IPS-18c (cell line): Measurements from ENCODE around the gene SCN4B.

Experiments
- H3K4me3 ChIP-seq: 2 replicates; pipeline ENCODE4 v1.7.0; 2013; ENCODE audit warnings: low read depth, mild to moderate bottlenecking, low read length, moderate library complexity; ENCODE audit not compliant: insufficient read depth
- H3K9me3 ChIP-seq: one replicate; pipeline ENCODE4 v1.6.1; 2013; ENCODE audit warnings: mild to moderate bottlenecking, low read length, moderate library complexity; ENCODE audit not compliant: control insufficient read depth, insufficient read depth

SCN4B gene

DNA sequence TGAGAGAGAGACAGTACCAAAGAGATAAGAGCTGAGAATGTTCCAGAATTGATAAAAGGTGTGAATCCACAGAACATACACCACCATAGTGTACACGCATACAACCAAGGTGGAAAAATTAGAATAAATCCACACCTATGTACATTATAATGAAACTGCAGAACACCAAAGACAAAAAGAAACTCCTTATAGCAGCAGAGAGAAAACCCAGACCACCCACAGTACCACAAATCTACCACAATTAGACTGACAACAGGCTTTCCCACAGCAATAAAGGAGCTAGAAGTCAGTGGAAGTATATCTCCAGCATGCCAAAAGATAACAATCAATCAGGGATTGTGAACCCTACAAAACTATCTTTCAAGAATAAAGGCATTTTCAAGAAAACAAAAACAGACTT, 31.8 kb downstream of the SCN4B start:
- no peak overlapping the region for H3K4me3 ChIP-seq

DNA sequence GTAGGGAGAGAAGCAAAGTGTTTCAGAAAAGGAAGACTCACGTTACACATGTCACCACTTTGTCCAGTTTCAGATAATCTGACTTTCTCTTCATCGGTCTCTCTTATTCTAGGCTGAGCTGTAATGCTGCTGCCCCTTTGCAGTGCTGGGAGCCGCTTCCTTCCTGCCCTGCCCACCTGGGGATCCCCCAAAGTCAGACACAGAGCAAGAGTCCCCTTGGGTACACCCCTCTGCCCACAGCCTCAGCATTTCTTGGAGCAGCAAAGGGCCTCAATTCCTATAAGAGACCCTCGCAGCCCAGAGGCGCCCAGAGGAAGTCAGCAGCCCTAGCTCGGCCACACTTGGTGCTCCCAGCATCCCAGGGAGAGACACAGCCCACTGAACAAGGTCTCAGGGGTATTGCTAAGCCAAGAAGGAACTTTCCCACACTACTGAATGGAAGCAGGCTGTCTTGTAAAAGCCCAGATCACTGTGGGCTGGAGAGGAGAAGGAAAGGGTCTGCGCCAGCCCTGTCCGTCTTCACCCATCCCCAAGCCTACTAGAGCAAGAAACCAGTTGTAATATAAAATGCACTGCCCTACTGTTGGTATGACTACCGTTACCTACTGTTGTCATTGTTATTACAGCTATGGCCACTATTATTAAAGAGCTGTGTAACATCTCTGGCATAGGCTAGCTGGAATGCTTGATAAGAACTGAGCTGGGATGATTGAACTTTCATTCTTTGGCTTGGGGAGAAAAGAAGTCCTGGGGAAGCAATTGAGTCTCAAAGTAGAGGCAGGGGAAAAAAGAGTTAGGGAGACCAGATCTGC, 34.6 kb downstream of the SCN4B start:
- Histone ChIP-seq H3K4me3 (no peak overlapping the region), H3K9me3 (no peaks in the 10 kb centered on the region)

More for the DNA sequence above, 31.8 kb downstream of the SCN4B start:
- no peaks in the 10 kb centered on the region for H3K9me3 ChIP-seq

DNA sequence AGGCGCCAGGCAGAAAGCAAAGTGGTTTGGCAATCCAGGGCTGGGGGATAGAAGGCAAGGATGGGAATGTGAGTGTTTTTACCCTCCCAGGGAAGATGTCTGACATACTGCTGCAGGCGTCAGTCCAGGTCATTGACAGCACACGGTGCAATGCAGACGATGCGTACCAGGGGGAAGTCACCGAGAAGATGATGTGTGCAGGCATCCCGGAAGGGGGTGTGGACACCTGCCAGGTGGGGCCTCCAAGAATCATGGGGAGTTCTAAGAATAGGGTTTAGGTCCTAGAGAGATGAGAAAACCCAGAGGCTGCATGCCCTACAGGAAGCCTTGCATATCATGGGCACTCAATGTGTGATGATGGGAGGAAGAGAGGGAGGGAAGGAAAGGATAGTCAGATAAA, 37.6 kb downstream of the SCN4B start:
- Histone ChIP-seq H3K9me3 (peaks cover 2% of the 10 kb centered on the region), H3K4me3 (no peak overlapping the region)

DNA sequence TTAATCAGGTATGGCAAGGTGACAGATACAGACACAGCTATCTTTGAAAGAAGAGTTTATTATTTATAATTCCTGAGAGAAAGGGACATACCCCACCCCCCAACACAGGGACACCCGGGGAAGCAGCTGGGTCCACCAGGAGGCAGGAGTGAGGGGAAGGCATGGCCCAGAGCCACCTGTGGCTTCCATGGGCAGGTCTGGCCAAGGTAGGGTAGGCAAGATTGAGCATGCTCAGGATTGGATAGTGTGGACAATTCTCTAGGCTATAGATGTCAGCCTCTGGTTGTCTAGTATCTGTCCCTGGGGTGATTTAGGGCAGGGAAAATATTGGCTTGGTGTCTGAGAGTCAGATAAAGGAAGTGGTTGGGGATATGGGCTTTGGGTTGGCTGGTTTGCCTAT, 38.4 kb downstream of the SCN4B start:
- no peak overlapping the region; the same call in 1 of the 2 replicates for H3K4me3 ChIP-seq
- peaks cover 2% of the 10 kb centered on the region for H3K9me3 ChIP-seq

DNA sequence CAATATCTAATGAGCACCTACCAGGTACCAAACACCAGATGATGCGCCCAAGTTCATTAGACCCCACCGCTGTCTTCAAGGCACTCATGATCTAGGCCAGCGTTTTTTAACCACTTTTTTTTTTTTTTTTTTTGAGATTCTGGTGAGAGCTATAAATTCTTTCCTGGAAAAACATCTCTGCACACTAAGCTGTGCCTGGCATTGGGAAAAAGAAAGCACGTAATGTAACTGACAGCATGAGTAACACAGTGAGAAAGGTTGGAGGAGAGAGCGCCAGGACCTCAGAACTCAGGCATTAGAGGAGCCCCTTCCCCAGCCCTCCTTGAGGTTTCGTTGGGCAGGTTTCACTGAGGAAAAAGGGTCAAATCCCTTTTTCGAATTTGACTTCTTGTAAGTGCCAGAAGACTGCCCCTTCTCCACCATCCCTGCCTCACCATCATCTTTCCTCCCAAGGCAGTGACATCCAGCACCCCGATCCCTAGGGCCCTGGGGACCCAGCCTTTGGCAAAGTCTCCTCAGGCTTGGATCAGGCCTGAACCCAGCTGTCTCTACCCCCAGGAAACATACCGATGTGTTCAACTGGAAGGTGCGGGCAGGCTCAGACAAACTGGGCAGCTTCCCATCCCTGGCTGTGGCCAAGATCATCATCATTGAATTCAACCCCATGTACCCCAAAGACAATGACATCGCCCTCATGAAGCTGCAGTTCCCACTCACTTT, 39.8 kb downstream of the SCN4B start:
- Histone ChIP-seq H3K4me3 (no peak overlapping the region; the same call in 1 of the 2 replicates), H3K9me3 (peaks cover 2% of the 10 kb centered on the region)

DNA sequence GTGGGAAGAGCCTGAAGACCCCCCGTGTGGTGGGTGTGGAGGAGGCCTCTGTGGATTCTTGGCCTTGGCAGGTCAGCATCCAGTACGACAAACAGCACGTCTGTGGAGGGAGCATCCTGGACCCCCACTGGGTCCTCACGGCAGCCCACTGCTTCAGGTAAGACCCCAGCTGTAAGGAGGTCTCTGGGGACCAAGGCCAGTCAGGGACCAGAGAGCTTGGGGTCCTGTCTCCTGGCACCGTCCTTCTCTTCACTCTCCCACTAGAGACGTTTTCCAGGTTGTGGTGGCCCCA, 40.9 kb downstream of the SCN4B start:
- Histone ChIP-seq H3K9me3 (peaks cover 2% of the 10 kb centered on the region), H3K4me3 (no peak overlapping the region)

DNA sequence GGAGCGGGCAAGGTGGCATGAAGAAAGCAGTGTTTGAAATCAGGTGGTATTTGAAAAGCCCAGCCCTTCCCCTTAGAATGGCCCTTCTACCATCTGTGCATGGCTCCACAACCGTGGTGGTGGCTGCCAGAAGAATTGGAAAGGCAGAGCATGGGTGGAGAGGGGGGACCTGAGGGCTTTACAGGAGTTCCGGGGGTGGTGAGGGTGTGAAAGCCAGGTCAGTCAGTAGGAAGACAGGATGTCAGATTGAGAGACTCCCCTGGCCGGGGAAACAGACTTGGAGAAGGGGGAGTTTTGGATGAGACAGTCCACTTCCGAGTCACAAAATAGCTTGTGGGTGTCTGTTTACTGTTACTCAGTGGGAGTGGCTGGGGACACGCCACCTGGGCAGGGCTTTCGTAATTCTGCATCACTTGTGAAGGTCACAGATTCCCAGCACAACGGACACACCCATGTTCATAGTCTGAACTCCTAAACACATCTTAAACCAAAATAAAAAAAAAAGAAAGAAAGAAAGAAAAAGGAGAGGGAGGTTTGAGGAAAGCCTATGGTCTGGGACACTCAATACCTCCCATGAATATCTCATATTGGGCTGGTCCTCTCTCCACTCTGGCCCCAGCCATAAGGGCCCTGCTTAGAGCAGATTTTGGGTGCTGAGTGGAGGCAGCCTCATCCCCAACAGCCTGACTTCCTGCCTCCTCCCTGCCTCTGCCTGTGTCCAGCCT, 41.4 kb downstream of the SCN4B start:
- H3K9me3 ChIP-seq, result peaks cover 2% of the 10 kb centered on the region
- no peak overlapping the region for H3K4me3 ChIP-seq

DNA sequence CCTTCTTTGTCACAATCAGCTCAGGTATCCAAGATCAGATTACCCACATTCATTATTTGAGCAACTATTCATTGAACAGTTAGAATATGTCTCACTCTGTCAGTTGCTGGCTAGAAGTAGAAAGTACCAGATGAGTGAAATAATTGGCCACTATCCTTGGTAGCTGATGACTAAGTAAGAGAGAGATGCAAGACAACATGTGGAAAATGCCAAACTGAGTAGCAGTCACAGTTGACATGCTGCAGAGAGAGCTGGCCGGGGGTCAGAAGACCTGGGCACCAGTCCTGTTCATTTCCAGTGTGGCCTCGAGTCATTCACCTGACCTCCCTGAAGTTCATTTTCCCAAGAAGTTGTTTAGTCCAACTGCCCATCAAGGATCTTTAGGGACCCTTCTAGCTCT, 43.4 kb downstream of the SCN4B start:
- H3K4me3 ChIP-seq, result no peak overlapping the region
- H3K9me3 ChIP-seq, result peaks cover 2% of the 10 kb centered on the region

DNA sequence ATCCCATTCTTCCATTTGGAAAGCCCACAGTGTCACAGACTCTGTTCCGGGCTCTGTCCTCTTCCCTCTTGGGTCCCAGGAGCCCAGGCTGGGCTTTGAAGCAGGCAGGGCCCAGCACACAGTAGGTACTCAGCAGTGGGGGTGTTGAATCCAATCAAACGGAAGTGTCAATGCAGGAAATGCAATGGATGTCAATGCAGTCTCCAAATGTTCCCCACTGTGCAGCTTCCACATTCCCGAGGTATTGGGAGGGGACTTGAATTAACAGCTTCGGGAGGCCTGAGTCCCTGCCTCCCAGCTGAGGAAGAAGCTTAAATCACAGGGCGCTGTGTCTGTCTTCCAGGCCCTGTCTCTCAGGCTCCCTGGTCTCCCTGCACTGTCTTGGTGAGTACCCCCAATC, 44.1 kb downstream of the SCN4B start:
- H3K4me3 ChIP-seq, result no peak overlapping the region
- peaks cover 2% of the 10 kb centered on the region for H3K9me3 ChIP-seq

DNA sequence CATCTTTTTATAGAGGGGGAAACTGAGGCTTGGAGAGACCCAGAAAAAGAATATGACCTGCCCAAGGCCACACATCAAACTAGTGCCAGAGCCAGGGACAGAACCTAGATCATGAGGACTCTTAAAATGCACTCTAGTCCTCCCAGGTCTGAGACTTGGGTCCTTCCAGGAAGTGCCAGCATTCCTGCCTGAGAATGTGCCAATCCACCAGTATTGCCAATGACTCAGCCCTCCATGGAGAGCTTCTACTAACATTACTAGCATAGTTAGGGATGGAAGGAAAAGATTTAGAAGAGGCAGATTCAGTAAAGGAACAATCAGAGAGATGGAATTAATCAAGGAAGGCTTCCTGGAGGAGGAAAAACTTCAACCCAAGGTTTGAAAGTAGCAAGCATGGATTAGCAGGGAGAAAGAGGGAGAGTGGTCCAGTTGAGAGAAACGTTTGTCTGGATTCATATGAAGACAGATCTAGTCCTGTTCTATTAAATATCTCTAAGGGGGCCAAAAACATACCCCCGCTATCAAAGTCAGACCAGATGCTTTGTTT, 45.8 kb downstream of the SCN4B start:
- Histone ChIP-seq H3K4me3 (no peak overlapping the region), H3K9me3 (peaks cover 2% of the 10 kb centered on the region)

DNA sequence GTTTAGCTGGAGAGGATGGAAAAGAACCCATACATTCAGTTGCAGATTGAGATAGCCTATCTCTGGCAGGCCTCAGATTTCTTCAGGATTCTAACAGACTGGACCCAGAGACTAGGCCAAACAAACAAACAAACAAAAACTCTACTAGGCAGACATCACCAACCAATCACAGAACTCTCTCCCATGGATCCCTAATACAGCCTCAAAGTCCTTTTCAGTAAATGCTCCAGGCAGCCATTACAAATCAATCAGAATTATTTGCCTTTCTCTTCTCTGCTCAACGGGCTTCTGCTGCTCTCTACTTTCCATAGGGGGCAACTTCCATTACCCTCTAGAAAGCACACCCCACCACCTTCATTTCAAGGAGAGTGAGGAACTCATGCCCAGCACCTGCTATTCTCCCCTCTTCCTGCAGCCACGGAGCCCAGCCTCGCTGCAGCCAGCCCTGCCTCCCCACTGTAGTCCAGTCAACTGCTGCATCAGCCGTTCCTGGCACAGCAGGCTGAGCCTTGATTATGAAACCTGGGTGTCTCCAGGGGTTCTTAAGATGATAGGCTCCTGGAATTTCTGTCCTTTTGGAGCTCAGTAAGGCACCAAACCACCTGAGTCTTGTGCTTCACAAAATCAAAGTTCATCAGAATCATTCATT, 46.8 kb downstream of the SCN4B start:
- Histone ChIP-seq H3K9me3 (peaks cover 2% of the 10 kb centered on the region), H3K4me3 (no peak overlapping the region)

DNA sequence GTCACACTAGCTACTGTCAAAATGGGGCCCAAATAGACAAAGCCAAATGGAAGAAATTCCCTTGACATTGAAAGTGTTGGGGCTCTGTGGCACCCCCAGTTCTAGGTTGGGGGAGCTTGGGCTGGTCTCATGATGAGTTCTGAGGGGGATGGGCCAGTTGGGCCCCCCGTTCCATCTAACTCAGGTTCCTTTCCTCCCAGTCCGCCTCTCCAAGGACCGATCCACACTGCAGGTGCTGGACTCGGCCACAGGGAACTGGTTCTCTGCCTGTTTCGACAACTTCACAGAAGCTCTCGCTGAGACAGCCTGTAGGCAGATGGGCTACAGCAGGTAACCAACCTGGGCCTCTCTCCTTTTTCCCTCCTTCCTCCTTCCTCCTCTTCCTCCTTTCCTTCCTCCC, 48.1 kb downstream of the SCN4B start:
- Histone ChIP-seq H3K9me3 (no peaks in the 10 kb centered on the region), H3K4me3 (no peak overlapping the region)

DNA sequence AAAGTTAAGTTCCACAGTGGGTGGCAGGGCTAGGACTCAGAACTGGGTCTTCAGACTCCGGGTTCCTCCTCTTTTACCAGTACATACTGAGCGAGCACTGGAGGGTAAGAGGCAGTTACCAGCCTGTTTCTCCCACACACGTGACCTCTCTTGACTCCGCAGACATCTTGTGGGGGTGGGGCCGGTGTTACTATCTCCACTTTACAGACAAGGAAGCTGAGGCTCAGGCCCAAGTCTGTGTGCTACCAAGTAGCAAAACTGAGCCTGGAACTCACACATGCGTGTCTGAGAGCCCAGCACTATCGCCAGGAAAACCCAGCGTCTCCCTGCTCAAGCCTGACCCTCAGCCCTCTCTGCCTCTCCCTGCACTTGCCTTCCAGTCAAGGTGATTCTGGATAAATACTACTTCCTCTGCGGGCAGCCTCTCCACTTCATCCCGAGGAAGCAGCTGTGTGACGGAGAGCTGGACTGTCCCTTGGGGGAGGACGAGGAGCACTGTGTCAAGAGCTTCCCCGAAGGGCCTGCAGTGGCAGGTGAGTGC, 49.8 kb downstream of the SCN4B start:
- Histone ChIP-seq H3K4me3 (no peak overlapping the region), H3K9me3 (no peaks in the 10 kb centered on the region)

DNA sequence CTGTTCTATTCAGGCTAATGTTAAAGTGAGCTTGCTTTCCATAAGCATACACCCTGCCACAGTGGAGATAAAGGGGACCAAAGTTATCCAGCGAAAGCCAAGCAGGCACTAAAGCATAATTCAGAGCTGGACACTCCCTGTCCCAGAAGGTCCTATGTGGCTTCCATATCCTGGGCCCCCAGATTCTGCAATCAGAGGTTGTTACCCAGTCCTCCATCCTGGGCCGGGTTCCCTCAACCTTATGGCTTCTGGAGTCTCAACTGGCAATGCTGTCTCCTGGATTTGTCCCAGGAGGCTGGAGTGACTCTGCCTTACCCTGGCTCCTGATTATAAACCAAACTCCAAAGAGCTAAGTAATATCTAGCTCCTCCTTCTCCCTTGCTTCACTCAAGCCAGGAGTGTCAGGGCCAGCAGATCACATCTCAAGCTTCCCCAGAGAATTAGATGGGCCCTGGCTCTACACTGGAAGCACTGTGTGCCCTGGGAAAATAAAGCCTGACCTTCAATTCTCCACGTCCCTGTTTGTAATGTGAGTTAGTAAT, 51.9 kb downstream of the SCN4B start:
- no peaks in the 10 kb centered on the region for H3K9me3 ChIP-seq
- no peak overlapping the region for H3K4me3 ChIP-seq

DNA sequence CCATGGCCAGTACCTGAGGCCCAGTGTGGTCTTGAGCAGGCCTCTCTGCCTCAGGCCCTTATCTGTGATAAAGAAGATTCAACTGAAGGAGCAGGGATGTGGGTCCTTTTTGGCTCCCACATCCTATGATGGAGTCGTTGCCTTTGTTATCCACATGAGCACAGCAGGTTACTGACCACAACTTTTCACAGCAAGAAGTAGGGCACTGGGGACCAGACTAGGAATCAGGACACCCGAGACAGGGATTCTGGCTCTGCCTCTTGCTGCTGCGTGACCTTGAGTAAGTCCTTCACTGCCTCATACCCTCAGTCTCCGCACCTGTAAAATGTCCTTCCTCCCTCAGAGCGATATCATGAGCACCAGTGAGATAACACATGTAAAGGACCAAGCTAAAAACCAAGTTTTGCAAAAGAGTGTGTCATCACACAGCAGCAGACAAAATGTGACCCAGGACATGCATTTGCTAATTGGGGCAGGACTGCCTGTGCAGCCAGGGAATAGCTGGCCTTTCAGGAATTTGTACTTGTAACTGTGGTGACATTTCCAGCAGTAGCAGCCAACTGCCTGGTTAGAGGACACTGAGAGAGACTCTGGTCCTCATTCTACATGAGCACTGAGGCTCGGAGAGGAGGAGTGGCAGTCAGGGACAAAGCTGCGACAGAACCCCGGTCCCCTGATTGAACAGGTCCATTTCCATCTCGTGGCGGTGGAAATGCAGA, 52.6 kb downstream of the SCN4B start:
- Histone ChIP-seq H3K9me3 (no peaks in the 10 kb centered on the region), H3K4me3 (no peak overlapping the region)
